Measurements from ENCODE around the gene SH3BP1.
A peak's percentile ranks its signal among the peaks of the same experiment; 100 is the strongest.
"Not testable (repeated sequence)": the region's sequence is repeated elsewhere in the genome, so short reads cannot be mapped to it uniquely, and the experiment has no call there.

The SH3BP1 gene

DNA sequence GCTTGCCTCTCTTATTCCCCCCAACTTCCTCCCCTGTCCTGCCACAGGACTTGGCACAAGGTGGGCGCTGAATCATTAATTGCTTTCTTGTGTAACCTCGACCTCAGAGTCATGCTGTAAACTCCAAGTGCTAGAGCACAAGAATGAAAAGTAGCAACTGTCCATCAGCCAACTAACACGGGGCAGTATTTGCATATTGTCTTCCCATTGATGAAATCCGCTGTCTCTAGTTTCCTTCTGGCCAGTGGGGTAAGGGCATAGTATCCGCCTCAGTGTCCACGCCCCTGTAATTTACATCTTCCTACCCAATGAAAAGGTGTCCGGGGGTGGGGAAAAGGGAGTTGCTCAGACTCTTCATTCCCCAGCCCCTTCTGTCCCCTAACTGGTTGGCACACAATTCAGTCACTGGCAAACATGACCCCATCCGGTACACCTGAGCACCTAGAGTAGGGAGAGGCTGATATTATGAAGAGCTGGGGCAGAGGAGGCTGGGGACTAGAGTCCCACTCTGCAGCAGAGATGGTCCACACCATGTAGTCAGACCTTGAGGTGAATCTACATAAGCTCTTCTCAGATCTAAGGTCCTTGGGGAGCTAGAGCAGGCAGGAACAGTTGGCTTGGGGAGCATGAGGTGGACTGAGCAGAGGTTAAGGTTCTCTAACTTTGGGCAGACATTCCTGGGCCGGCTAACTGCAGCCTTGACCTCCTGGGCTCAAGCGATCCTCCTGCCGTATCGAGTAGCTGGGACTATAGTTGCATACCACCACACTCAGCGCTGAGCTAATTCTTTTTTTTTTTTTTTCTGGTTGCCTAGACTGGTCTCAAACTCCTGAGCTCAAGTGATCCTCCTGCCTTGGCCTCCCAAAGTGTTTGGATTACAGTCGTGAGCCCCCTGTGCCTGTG, 37.7 kb upstream of the SH3BP1 start:
- no peak overlapping the region for H3K4me3 ChIP-seq (ENCODE audit: low read depth, low read length)

DNA sequence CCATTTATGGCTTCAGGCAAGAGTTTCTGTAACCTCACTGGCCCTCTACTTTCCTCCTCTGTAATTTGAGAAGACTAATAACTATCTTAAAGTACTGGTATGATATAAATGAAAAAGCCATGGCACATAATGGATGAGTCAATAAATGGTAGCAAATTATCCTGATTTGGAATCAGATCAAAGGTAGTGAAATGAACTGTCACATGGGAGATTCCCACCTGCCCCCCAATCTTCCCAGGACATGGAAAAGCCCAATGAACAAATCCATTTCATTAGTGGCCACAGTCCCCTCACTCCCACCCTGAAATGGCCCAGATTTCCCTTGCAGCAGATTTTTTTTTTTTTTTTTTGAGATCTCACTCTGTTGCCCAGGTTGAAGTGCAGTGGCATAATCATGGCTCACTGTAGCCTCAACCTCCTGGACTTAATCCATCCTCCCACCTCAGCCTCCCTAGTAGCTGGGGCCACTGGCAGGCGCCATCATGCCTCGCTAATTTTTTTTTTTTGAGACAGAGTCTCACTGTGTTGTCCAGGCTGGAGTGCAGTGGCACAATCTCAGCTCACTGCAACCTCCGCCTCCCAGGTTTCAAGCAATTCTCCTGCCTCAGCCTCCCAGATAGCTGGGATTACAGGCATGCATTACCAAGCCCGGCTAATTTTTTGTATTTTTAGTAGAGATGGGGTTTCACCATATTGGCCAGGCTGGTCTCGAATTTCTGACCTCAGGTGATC, 36.8 kb upstream of the SH3BP1 start:
- not testable (repeated sequence) for H3K4me3 ChIP-seq (ENCODE audit: low read depth, low read length)

More for the DNA sequence above, 37.7 kb upstream of the SH3BP1 start:
- TF ChIP-seq, protein P1, sequence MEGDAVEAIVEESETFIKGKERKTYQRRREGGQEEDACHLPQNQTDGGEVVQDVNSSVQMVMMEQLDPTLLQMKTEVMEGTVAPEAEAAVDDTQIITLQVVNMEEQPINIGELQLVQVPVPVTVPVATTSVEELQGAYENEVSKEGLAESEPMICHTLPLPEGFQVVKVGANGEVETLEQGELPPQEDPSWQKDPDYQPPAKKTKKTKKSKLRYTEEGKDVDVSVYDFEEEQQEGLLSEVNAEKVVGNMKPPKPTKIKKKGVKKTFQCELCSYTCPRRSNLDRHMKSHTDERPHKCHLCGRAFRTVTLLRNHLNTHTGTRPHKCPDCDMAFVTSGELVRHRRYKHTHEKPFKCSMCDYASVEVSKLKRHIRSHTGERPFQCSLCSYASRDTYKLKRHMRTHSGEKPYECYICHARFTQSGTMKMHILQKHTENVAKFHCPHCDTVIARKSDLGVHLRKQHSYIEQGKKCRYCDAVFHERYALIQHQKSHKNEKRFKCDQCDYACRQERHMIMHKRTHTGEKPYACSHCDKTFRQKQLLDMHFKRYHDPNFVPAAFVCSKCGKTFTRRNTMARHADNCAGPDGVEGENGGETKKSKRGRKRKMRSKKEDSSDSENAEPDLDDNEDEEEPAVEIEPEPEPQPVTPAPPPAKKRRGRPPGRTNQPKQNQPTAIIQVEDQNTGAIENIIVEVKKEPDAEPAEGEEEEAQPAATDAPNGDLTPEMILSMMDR (IDR thresholded peaks at IDR 0.05; ENCODE audit: borderline replicate concordance, insufficient read depth, low read depth, low read length), result no peak

DNA sequence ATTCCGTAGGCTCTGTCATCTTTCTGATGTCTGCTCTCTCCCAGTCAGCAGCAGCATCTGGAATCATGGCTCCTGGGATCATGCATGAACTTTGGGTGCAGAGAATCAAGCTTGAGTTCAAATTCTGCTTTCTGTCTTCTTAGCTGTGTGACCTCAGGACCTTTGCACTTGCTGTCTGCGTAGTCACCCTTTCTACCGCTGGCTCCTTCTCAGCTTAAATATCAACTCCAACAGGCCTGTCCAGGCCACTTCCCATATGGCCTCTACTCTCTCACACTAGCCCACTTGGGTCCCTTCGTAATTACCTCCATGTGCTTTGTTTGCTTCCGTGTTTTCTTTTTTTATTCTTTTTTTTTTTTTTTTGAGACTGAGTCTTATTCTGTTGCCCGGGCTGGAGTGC, 35.4 kb upstream of the SH3BP1 start:
- TF ChIP-seq, protein P1 (IDR thresholded peaks at IDR 0.05; ENCODE audit: borderline replicate concordance, insufficient read depth, low read depth, low read length), result no peak
- no peak overlapping the region for H3K4me3 ChIP-seq (ENCODE audit: low read depth, low read length)

DNA sequence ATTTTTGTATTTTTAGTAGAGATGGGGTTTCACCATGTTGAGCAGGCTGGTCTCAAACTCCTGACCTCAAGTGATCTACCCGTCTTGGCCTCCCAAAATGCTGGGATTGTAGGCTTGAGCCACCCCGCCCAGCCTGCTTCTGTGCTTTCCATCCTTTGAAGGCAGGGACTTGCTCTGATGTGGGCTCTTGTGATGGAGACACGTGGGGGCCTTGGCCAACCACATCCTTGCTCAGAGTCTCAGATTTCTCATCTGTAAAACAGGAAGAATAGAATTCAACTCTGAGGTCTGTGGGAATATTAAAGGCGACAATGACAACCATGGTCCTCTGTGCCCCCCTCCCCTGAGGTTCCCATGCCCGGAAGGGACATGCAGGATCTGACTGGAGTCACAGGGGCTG, 34.6 kb upstream of the SH3BP1 start:
- no peak overlapping the region for H3K4me3 ChIP-seq (ENCODE audit: low read depth, low read length)
- TF ChIP-seq, protein P1 (IDR thresholded peaks at IDR 0.05; ENCODE audit: borderline replicate concordance, insufficient read depth, low read depth, low read length), result no peak

DNA sequence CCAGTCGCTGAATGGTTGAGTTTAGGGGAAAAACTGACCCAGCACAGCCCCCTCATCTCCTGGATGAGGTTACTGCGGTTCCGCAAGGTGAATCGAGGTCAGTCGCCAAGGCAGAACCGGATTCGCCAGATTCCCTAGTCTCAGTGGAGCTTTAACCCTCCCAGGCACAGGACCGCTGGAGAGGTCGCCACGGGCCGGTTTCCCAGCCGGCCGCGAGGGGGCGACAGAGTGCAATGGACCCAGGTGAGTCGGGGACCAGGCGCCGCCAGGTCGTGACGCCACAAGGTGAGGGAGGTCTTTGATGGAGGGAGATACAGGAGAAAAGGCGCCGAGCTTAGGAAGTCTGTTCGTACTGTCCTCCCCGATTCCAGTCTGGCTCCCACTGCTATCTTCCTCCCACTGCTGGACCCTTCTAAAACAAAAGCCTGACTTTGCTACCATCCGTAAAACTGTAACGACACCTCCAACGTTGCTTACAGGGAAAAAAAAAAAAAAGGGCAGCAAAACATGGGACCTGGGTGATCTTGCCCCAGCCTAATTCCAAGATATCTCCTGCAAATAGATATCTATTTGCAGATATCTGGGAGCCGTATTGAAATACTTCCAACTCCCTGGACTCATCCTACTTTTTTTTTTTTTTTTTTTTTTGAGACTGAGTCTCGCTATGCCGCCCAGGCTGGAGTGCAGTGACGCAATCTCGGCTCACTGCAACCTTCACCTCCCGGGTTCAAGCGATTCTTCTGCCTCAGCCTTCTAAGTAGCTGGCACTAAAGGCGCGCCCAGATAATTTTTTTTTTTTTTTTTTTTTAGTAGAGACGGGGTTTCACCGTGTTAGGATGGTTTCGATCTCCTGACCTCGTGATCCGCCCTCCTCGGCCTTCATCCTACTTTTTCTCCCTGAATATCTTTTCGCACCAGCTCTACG, 32.2 kb upstream of the SH3BP1 start:
- peak overlapping the region; percentile 45 for H3K4me3 ChIP-seq (ENCODE audit: low read depth, low read length)
- TF ChIP-seq, protein P1 (IDR thresholded peaks at IDR 0.05; ENCODE audit: borderline replicate concordance, insufficient read depth, low read depth, low read length), result peak; percentile 99

DNA sequence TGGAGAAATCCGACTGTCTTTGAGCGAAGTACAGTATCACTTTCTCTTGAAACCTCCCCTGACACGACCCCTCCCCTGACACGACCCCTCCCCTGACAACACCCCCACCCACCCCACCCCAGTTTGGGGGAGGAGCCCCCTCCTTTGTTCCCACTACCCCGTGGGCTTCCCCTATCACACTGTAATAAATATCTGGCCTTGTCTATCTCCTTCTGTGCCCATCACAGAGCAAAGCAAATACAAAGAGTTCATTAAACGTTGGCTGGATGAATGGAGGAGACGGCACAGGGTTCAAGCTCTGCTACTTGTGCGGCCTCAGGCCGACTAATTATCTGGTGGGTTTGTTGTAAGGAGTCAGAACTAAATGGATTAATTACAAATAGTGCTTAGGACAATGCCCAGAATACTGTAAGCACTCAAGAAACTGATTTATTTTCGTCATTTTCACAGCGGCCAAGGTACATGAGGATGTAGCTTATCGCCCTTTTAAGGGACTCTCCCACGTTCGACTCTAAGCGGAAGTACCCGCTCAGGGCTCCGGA, 31.5 kb upstream of the SH3BP1 start:
- H3K4me3 ChIP-seq (ENCODE audit: low read depth, low read length), result peak overlapping the region; percentile 96
- TF ChIP-seq, protein P1 (IDR thresholded peaks at IDR 0.05; ENCODE audit: borderline replicate concordance, insufficient read depth, low read depth, low read length), result no peak

Measured in GM12875 (cell line).